SK-N-MC (cell line): ENCODE measurements around the gene STARD13.
"Not testable (repeated sequence)": the region's sequence is repeated elsewhere in the genome, so short reads cannot be mapped to it uniquely, and the experiment has no call there.

ENCODE experiments used
- EZH2 ChIP-seq: fragments of 200-600 bp; sonication (generic); IDR thresholded peaks from one replicate; pipeline ENCODE4 v1.6.1; 2017; ENCODE audit warnings: antibody characterized with exemption
- FOXP2 ChIP-seq: optimal IDR thresholded peaks from 2 replicates; pipeline ENCODE3; 2011; ENCODE audit warnings: mild to moderate bottlenecking, moderate library complexity; ENCODE audit not compliant: insufficient read depth; ENCODE audit errors: extremely low read length, control extremely low read depth
- POLR2AphosphoS5 ChIP-seq: IDR thresholded peaks from 2 replicates; pipeline ENCODE4 v1.6.1; 2012; ENCODE audit warnings: mild to moderate bottlenecking, low read depth, low read length, borderline replicate concordance

- TF ChIP-seq POLR2AphosphoS5, EZH2, FOXP2: not testable (repeated sequence)
These were observed 122.8 kb downstream of the STARD13 start for GRCh38 chr13:33162725-33163124.
